MM.1S (cell line): ENCODE measurements around the gene KCNMA1.

Experiments
- EZH2phosphoT487 ChIP-seq: fragments of 300-600 bp; sonication (generic); IDR thresholded peaks from 2 replicates; pipeline ENCODE4 v1.6.1; 2018; ENCODE audit warnings: antibody characterized with exemption, low read length
- TF ChIP-seq, protein P1 (sequence below): fragments of 300-600 bp; sonication (generic); IDR thresholded peaks from 2 replicates; pipeline ENCODE4 v1.5.1; 2016; ENCODE audit warnings: antibody characterized with exemption, low read length, mixed read lengths

GRCh38 chr10:77590344-77591237 is 47.0 kb downstream of the KCNMA1 start:
- TF ChIP-seq, protein P1, sequence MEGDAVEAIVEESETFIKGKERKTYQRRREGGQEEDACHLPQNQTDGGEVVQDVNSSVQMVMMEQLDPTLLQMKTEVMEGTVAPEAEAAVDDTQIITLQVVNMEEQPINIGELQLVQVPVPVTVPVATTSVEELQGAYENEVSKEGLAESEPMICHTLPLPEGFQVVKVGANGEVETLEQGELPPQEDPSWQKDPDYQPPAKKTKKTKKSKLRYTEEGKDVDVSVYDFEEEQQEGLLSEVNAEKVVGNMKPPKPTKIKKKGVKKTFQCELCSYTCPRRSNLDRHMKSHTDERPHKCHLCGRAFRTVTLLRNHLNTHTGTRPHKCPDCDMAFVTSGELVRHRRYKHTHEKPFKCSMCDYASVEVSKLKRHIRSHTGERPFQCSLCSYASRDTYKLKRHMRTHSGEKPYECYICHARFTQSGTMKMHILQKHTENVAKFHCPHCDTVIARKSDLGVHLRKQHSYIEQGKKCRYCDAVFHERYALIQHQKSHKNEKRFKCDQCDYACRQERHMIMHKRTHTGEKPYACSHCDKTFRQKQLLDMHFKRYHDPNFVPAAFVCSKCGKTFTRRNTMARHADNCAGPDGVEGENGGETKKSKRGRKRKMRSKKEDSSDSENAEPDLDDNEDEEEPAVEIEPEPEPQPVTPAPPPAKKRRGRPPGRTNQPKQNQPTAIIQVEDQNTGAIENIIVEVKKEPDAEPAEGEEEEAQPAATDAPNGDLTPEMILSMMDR = no peak
- TF ChIP-seq EZH2phosphoT487 = no peak
